Osteoblast (primary cell): Measurements from ENCODE around the gene PLCXD3. TPM values are rescaled to one million over a fixed set of nuclear protein-coding genes. Genes with fewer than 3 reads are reported as not detected.

Experiments used
- DNase-seq: peaks from one replicate; pipeline ENCODE4 v3.0.0; 2011; ENCODE audit warnings: low spot score, mixed read lengths; ENCODE audit not compliant: insufficient read length; ENCODE audit errors: missing footprints
- H2AFZ ChIP-seq: 2 replicates; pipeline ENCODE4 v1.6.0; 2011; ENCODE audit warnings: mild to moderate bottlenecking, low read length
- H3K27ac ChIP-seq: 2 replicates; pipeline ENCODE4 v1.5.1; 2011; ENCODE audit warnings: mild to moderate bottlenecking, low read depth, low read length, moderate library complexity
- H3K27me3 ChIP-seq: 2 replicates; pipeline ENCODE4 v1.6.0; 2012; ENCODE audit warnings: mild to moderate bottlenecking, control low read depth, inconsistent platforms, low read length, moderate library complexity; ENCODE audit not compliant: insufficient read depth
- H3K36me3 ChIP-seq: 2 replicates; pipeline ENCODE4 v1.5.1; 2011; ENCODE audit warnings: mild to moderate bottlenecking, low read length, control low read depth, moderate library complexity; ENCODE audit not compliant: insufficient read depth
- H3K4me1 ChIP-seq: 2 replicates; pipeline ENCODE4 v1.5.1; 2011; ENCODE audit warnings: mild to moderate bottlenecking, low read length, control low read depth, moderate library complexity; ENCODE audit not compliant: insufficient read depth
- H3K4me2 ChIP-seq: 2 replicates; pipeline ENCODE4 v1.6.0; 2011; ENCODE audit warnings: mild to moderate bottlenecking, low read length; ENCODE audit not compliant: insufficient read depth
- H3K4me3 ChIP-seq: fragments of 200-600 bp; sonication (generic); 3 replicates; pipeline ENCODE4 v1.5.1; 2012; ENCODE audit warnings: mild to moderate bottlenecking, low read length, inconsistent platforms; ENCODE audit not compliant: insufficient read depth
- H3K79me2 ChIP-seq: 2 replicates; pipeline ENCODE4 v1.6.0; 2012; ENCODE audit warnings: mild to moderate bottlenecking, low read length, control low read depth, inconsistent platforms; ENCODE audit not compliant: insufficient read depth
- H3K9me3 ChIP-seq: 2 replicates; pipeline ENCODE4 v1.5.1; 2011; ENCODE audit warnings: low read depth, low read length, control low read depth
- H4K20me1 ChIP-seq: 2 replicates; pipeline ENCODE4 v1.6.0; 2012; ENCODE audit warnings: mild to moderate bottlenecking, low read length, control low read depth; ENCODE audit not compliant: insufficient read depth
- CTCF ChIP-seq: IDR thresholded peaks from 2 replicates; pipeline ENCODE4 v1.5.1; 2011; ENCODE audit warnings: mild to moderate bottlenecking, low read depth, low read length, moderate library complexity; ENCODE audit errors: extremely low read depth
- total RNA-seq: library from RNA; depleted of rRNA; stranded (reverse); fragments of >200 nt; gene quantifications from 2 replicates; pipeline ENCODE4 v1.2.3, GENCODE V29; 2012

The PLCXD3 gene
- total RNA-seq, 1 donor = 0.36 TPM

DNA sequence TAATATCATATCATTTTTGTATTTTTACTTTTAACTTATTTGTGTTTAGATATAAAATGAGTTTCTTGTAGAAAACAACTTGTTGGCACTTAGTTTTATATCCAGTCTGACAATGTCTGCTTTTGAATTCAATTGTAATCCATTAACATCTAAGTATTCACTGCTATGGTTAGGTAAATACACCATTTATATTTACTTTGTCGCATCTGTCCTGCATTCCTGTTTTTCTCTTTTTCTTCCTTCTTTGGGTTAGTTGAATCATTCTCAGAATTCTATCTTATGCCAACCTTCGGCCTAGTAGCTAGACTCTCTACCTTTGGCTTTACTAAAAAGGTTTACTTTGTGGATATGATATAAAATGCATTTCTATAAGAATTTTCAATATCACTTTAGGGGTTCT lies 107.6 kb downstream of the PLCXD3 start:
- no peak overlapping the region for H3K27ac ChIP-seq
- no peak overlapping the region for H3K4me3 ChIP-seq
- no peak overlapping the region for H2AFZ ChIP-seq
- H3K4me2 ChIP-seq = no peak overlapping the region
- H4K20me1 ChIP-seq = no peaks in the 10 kb centered on the region
- no peaks in the 10 kb centered on the region for H3K79me2 ChIP-seq
- no peak for DNase-seq
- no peaks in the 10 kb centered on the region for H3K4me1 ChIP-seq
- H3K36me3 ChIP-seq = no peaks in the 10 kb centered on the region
- H3K27me3 ChIP-seq = no peaks in the 10 kb centered on the region
- no peaks in the 10 kb centered on the region for H3K9me3 ChIP-seq
- TF ChIP-seq CTCF = no peak

- TF ChIP-seq CTCF = no peak
- Histone ChIP-seq H3K9me3 (no peaks in the 10 kb centered on the region), H3K4me2 (no peak overlapping the region), H3K27me3 (no peaks in the 10 kb centered on the region), H3K4me3 (no peak overlapping the region), H3K79me2 (no peaks in the 10 kb centered on the region), H2AFZ (no peak overlapping the region), H4K20me1 (no peaks in the 10 kb centered on the region), H3K27ac (no peak overlapping the region), H3K4me1 (no peaks in the 10 kb centered on the region), H3K36me3 (no peaks in the 10 kb centered on the region)
- DNase-seq = no peak
Measured at GRCh38 chr5:41399839-41400238, 110.6 kb downstream of the PLCXD3 start.

GRCh38 chr5:41392016-41392415 lies 118.4 kb downstream of the PLCXD3 start:
- Histone ChIP-seq H3K4me1 (no peaks in the 10 kb centered on the region), H4K20me1 (no peaks in the 10 kb centered on the region), H3K36me3 (no peaks in the 10 kb centered on the region), H2AFZ (no peak overlapping the region), H3K9me3 (no peaks in the 10 kb centered on the region), H3K4me2 (no peak overlapping the region), H3K79me2 (no peaks in the 10 kb centered on the region), H3K4me3 (no peak overlapping the region), H3K27me3 (no peaks in the 10 kb centered on the region), H3K27ac (no peak overlapping the region)
- DNase-seq = no peak
- TF ChIP-seq CTCF = no peak

- Histone ChIP-seq H3K4me3 (no peak overlapping the region), H4K20me1 (no peaks in the 10 kb centered on the region), H3K27me3 (no peaks in the 10 kb centered on the region), H2AFZ (no peak overlapping the region), H3K4me1 (no peaks in the 10 kb centered on the region), H3K36me3 (no peaks in the 10 kb centered on the region), H3K9me3 (no peaks in the 10 kb centered on the region), H3K4me2 (no peak overlapping the region), H3K27ac (no peak overlapping the region), H3K79me2 (no peaks in the 10 kb centered on the region)
- TF ChIP-seq CTCF = no peak
- DNase-seq = peak; percentile 10
Measured at GRCh38 chr5:41374631-41375030, 135.8 kb downstream of the PLCXD3 start.
